ENCODE data around the gene SEC11A.

GRCh38 chr15:84666373-84666772 lies 49.6 kb downstream of the SEC11A start:
- no peak for TF ChIP-seq CTCF (IDR thresholded peaks at IDR 0.05)
- TF ChIP-seq POLR2A (IDR thresholded peaks at IDR 0.05), result no peak

All from lower leg skin (tissue), 3 donors.